Pancreas (tissue), 10 donors: ENCODE measurements around the gene FEM1C. TPM values are rescaled to one million over a fixed set of nuclear protein-coding genes. Genes with fewer than 3 reads are reported as not detected.

ENCODE experiments used
- ATAC-seq, 4 donors: fragments of 200-7000 bp; cut with Tn5 transposase; one replicate each; pipeline versions ENCODE4 v1.8.0 to v1.9.1; 2020; ENCODE audit warnings: mild to moderate bottlenecking in 4 of 4, moderate library complexity in 4 of 4
- DNase-seq, 6 donors: peaks; one replicate each; pipeline ENCODE4 v3.0.0-alpha.2; 2020
- FAIRE-seq: peaks from 2 replicates; lab custom pipeline; 2012; peaks lifted over from hg19 to GRCh38; lab: Jason Lieb, UNC
- H3K27ac ChIP-seq, 4 donors: fragments of 200-600 bp; sonication (generic); 1 replicate in 3 of 4; 2 replicates in 1 of 4; pipeline versions ENCODE4 v1.5.0 to v1.8.0; 2020
- H3K27me3 ChIP-seq, 4 donors: fragments of 200-600 bp; one replicate each; pipeline ENCODE4 v1.8.0; 2021
- H3K36me3 ChIP-seq, 3 donors: fragments of 200-600 bp; sonication (generic) in 1 of 3; one replicate each; pipeline versions ENCODE4 v1.5.0 to v1.8.0; 2020 to 2021
- H3K4me1 ChIP-seq, 3 donors: fragments of 200-600 bp; one replicate each; pipeline ENCODE4 v1.8.0; 2021
- H3K4me3 ChIP-seq, 4 donors: fragments of 200-600 bp; sonication (generic) in 2 of 4; one replicate each; pipeline versions ENCODE4 v1.5.0 to v1.8.0; 2020 to 2021
- H3K9me3 ChIP-seq, 4 donors: fragments of 200-600 bp; one replicate each; pipeline ENCODE4 v1.8.0; 2021
- WGBS, 2 donors: extraction: QIAGEN DNeasy Blood & Tissue Kit; methylation state at CpG; one replicate each; pipeline ENCODE4 v1.1.7; 2013; 5-methylcytosine and 5-hydroxymethylcytosine counted together
- intact Hi-C, 3 donors: fragments of 100-400 bp; cut with DNase I; formaldehyde crosslinking; loops; one replicate each; pipeline versions ENCODE4 v1.11.1 to v1.14.2; 2022
- polyA plus RNA-seq, 2 donors: library from polyadenylated mRNA; stranded (reverse); fragments of 200-250 nt; gene quantifications; one replicate each; pipeline ENCODE4 v1.2.3, GENCODE V29; 2013
- total RNA-seq, 6 donors: library from RNA; stranded (reverse); fragmentation: NEBNext Ultra II Directional in 4 of 6; extraction: Animal tissue kit (Norgen Biotek cat#: 25700) in 4 of 6; gene quantifications; one replicate each; pipeline versions ENCODE4 v1.2.1 to v1.2.4, GENCODE V29; 2021 to 2023
- TF ChIP-seq, protein P1 (sequence below), 4 donors: fragments of 200-600 bp; sonication (generic) in 3 of 4; IDR thresholded peaks; one replicate each; pipeline versions ENCODE4 v1.5.0 to v1.8.0; 2021; ENCODE audit warnings: antibody characterized with exemption in 4 of 4
- donor health status: healthy with polysubstance abuse.
- donor health status: DM: no; HTN: no; CAD: no; lungs with moderate emphysema.
- donor health status: DM: no; HTN: no; CAD: no.
- donor health status: control.
- donor health status: control.
- donor health status: Bipolar disorder and iron deficiency.
- donor health status: DM: yes; HTN: yes; CAD: no.
- donor health status: DM: no; HTN: no; CAD: no.
- donor health status: DM: no; HTN: no; CAD: no.
- donor health status: DM: yes; HTN: yes; CAD: no.

FEM1C gene
- total and polyA plus RNA-seq, 8 donors, result 3.2 to 11.2 (median 7.6) TPM

DNA sequence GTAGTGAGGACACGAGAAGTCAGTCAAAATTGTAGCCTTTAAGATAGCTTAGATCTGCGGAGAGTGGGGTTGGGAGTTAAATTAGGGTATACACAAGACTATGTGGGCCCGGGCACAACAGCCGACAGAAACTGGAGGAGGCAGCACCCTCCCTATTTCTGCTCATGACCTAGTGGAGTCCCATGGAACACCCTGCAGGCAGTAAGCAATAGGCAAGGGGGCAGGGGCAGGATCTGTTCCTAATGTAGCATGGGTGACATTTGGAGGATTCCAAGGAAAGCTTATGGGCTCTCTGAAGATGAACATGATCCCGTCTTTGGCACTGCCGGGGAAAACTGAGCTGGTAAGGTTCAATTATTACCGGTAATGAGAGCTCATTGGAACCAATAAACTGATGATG lies 67.0 kb downstream of the FEM1C start:
- ATAC-seq, result no peak

DNA sequence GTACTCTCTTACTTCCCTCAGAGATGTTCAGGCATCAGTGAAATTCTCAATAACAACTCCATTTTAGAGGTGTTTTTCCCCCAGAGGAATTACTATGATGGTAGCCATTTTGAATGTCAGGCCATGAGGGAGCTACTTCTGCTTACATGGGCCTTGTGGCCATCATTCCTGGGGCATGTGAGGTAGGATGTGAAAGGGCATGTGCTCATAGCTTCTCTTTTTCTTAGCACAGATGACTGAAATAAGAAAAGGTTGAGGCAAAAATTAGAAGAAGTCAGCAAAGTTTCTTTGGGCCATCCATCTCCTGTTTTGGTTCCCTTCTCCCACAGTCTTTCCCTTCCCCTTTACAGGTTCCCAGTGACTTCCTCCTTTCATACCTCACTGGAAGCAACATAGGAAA lies 68.8 kb downstream of the FEM1C start:
- no peak for FAIRE-seq

More for the DNA sequence above, 67.0 kb downstream of the FEM1C start:
- WGBS, 2 donors, result 83% methylated on average over 7 of the region's 7 CpGs
- no peak for DNase-seq
- Histone ChIP-seq H3K4me1 (no peaks in the 10 kb centered on the region), H3K9me3 (no peaks in the 10 kb centered on the region), H3K36me3 (no peaks in the 10 kb centered on the region), H3K4me3 (no peak overlapping the region), H3K27me3 (no peaks in the 10 kb centered on the region), H3K27ac (no peak overlapping the region)
- TF ChIP-seq, protein P1, sequence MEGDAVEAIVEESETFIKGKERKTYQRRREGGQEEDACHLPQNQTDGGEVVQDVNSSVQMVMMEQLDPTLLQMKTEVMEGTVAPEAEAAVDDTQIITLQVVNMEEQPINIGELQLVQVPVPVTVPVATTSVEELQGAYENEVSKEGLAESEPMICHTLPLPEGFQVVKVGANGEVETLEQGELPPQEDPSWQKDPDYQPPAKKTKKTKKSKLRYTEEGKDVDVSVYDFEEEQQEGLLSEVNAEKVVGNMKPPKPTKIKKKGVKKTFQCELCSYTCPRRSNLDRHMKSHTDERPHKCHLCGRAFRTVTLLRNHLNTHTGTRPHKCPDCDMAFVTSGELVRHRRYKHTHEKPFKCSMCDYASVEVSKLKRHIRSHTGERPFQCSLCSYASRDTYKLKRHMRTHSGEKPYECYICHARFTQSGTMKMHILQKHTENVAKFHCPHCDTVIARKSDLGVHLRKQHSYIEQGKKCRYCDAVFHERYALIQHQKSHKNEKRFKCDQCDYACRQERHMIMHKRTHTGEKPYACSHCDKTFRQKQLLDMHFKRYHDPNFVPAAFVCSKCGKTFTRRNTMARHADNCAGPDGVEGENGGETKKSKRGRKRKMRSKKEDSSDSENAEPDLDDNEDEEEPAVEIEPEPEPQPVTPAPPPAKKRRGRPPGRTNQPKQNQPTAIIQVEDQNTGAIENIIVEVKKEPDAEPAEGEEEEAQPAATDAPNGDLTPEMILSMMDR (IDR thresholded peaks at IDR 0.05), result no peak
- intact Hi-C loops, result no loop called here
- FAIRE-seq, result no peak

DNA sequence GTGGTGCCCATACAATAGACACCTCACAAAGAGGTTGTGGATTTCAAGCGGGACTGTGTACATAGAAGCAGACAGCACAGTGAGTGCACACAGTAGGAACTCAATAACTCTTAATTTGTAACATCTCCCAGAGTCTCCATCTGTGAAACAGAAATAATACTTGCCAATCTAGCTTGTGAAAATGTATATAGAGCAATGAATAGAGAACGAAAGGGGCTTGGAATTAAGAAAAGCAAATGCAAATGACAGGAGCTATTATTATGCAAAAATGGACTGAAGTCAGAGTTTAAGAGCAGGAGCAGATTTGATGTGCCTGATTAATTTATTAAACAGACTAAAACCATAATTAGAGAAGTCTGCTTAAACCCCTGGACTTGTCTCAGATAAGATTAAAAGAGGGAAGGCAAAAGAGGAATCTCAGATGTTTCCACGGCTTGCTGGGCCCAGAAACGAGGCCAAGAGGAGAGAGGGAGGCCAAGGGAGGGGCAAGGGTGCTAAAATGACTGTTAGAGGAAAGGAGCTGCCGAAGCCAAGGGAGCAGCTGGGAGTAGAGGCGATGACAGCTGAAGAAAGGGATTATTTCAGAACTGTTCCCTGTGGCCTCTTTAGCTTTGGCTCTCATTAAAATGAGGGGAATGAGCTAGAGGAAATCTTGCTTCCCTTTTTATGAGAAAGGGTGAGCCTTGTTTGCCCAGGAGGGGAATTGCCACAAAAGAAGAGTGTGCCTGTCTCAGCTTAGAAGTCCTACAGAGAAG lies 72.1 kb downstream of the FEM1C start:
- FAIRE-seq (no peak), ATAC-seq (peak in 1 of 4 donors; percentile 14), DNase-seq (no peak)
- WGBS, 2 donors, result 69 to 71% methylated on average over 6 of the region's 6 CpGs
- intact Hi-C loops, result no loop called here
- Histone ChIP-seq H3K36me3 (no peaks in the 10 kb centered on the region), H3K27me3 (no peaks in the 10 kb centered on the region), H3K4me3 (no peak overlapping the region), H3K4me1 (peaks cover 0 to 5% (median 0%) of the 10 kb centered on the region in 3 donors), H3K27ac (no peak overlapping the region), H3K9me3 (no peaks in the 10 kb centered on the region)
- TF ChIP-seq, protein P1 (IDR thresholded peaks at IDR 0.05), result no peak

More for the DNA sequence above, 68.8 kb downstream of the FEM1C start:
- TF ChIP-seq, protein P1 (IDR thresholded peaks at IDR 0.05), result no peak
- no peak overlapping the region for H3K27ac ChIP-seq
- H3K27me3 ChIP-seq, result no peaks in the 10 kb centered on the region
- no peaks in the 10 kb centered on the region for H3K9me3 ChIP-seq
- H3K4me1 ChIP-seq, result no peaks in the 10 kb centered on the region
- ATAC-seq (no peak), DNase-seq (no peak)
- intact Hi-C loops, result no loop called here
- H3K36me3 ChIP-seq, result no peaks in the 10 kb centered on the region
- no peak overlapping the region for H3K4me3 ChIP-seq

DNA sequence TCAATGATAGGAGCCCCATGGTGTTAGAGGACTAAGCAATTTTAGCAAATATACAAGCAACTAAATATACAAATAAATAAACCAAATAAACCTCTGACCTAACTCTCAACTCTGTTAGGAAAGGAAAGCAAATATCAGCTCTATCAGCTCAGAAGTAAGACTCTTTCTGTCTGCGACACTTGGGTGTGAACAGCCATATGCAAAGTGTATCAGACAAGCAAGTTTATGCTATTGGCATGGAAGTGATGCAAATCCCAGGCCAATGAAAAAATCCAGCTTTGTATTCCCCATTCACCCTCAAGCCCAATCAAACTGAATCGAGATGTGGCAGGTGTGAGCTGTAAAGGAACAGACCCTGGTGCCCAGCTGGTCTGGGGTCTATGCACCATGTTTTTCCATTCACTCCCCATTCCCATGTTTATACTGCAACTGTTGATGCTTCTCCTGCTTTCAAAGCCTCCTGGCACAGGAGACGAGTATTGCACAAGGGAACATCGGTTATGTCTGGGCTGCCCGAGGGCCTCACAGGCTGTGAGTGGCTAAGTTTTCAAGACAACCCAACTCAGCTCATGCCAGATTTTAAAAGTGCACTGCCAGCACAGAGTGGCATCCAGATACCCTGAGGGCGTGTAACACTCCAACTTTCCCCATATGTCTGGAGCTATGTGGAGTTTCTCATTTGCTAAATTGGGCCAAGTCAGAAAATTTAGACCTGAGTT lies 73.1 kb downstream of the FEM1C start:
- DNase-seq (no peak), FAIRE-seq (no peak)

More for the DNA sequence above, 73.1 kb downstream of the FEM1C start:
- TF ChIP-seq, protein P1 (IDR thresholded peaks at IDR 0.05), result no peak
- intact Hi-C loops, result no loop called here
- Histone ChIP-seq H3K36me3 (no peaks in the 10 kb centered on the region), H3K9me3 (no peaks in the 10 kb centered on the region), H3K4me1 (peaks cover 0 to 6% (median 0%) of the 10 kb centered on the region in 3 donors), H3K27ac (no peak overlapping the region), H3K4me3 (no peak overlapping the region), H3K27me3 (no peaks in the 10 kb centered on the region)
- WGBS, 2 donors, result 92 to 98% methylated on average over 6 of the region's 6 CpGs
- peak in 1 of 4 donors; percentile 18 for ATAC-seq
